ENCODE measurements around the gene ABCA13. TPM values are rescaled to one million over a fixed set of nuclear protein-coding genes. Genes with fewer than 3 reads are reported as not detected.

Gene ABCA13
- total RNA-seq, 1 donor from 2014 or later, result 5.5 TPM

- DNase-seq (ENCODE audit: low spot score), result no peak
These were observed 255.8 kb downstream of the ABCA13 start for GRCh38 chr7:48426966-48427555.

DNA sequence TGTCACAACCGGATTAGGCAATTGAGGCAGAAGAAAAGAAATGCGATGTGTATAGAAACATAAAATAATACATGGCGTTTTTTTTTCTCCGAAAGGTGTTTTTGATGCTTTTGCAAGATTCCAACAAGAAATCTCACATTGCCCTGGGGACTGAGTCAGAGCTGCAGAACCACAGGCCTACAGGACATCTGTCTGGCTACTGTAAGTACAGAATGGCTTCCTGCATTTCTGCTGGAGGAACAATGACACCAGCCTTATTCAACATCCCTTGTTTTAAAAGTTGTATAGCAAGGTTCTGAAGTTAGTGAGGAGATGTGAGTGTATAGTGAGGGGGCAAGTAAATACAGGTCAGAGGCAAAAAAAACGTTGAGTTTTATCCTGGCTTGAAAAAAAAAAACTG is 256.4 kb downstream of the ABCA13 start:
- no peak for DNase-seq (ENCODE audit: low spot score)

GRCh38 chr7:48428091-48428684 is 256.9 kb downstream of the ABCA13 start:
- no peak for DNase-seq (ENCODE audit: low spot score)

GRCh38 chr7:48429117-48429516 is 257.9 kb downstream of the ABCA13 start:
- no peak for DNase-seq (ENCODE audit: low spot score)

DNA sequence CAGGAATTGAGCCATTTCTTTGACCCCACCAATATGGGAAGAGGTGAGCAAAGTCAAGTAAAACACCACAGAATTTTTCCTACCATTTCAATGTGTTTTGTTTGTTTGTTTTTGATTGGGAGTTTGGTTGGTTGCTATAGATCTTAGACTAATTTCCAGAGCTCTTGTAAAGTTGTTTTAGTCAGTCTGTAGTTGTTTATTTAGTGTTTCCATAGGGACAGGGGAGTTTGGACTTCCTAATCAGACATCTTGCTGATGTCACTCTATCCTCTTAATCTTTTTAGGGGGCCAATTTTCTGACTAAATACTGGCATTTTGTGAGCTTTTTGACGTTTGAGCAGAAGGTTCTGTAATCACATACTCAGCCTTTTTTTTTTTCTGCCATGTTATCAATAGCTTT is 266.9 kb downstream of the ABCA13 start:
- no peak for DNase-seq (ENCODE audit: low spot score)

GRCh38 chr7:48441848-48442492 is 270.7 kb downstream of the ABCA13 start:
- DNase-seq (ENCODE audit: low spot score), result no peak

DNA sequence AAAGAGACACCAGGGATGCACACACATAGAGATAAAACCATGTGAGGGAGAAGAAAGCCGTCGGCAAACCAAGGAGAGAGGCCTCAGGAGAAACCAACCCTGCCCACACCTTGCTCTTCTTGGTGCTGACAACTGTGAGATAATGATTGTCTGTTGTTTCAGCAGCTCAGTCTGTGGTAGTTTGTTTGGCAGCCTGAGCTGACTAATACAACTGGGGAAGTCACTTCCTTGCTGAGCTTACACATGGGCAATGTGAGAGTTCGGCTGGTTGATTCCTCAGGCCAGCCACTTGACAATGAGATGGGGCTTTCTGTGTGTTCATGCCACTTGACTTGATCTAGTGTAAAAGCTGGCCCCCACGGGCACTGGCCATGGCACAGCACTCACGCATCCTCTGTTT is 271.8 kb downstream of the ABCA13 start:
- no peak for DNase-seq (ENCODE audit: low spot score)

GRCh38 chr7:48446721-48447120 is 275.5 kb downstream of the ABCA13 start:
- no peak for DNase-seq (ENCODE audit: low spot score)

DNA sequence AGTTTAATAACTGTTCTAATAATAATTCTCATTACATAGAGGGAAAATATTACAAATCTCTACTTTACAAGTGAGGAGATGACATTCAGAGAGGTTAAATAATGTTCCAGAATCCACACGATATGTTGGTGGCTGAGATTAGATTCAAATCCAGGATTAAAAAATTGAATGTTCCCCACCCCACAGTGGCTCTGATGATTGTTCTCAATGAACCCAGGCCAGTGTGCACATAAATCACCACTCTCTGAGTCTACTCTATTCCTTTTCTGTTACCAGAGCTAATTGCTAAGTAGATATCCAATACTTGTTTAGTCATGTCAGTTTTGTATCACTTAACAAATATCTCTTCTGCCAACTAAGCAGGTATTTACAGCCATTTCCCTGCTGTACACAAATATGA is 281.0 kb downstream of the ABCA13 start:
- no peak for DNase-seq (ENCODE audit: low spot score)

GRCh38 chr7:48454750-48455192 is 283.5 kb downstream of the ABCA13 start:
- DNase-seq (ENCODE audit: low spot score), result no peak

GRCh38 chr7:48455363-48455762 is 284.1 kb downstream of the ABCA13 start:
- DNase-seq (ENCODE audit: low spot score), result no peak

GRCh38 chr7:48458701-48459524 is 287.7 kb downstream of the ABCA13 start:
- peak; percentile 2 for DNase-seq (ENCODE audit: low spot score)

- no peak for DNase-seq (ENCODE audit: low spot score)
These were observed 295.5 kb downstream of the ABCA13 start for GRCh38 chr7:48466713-48467112.

- DNase-seq (ENCODE audit: low spot score), result no peak
These were observed 299.9 kb downstream of the ABCA13 start for GRCh38 chr7:48471196-48471595.

DNA sequence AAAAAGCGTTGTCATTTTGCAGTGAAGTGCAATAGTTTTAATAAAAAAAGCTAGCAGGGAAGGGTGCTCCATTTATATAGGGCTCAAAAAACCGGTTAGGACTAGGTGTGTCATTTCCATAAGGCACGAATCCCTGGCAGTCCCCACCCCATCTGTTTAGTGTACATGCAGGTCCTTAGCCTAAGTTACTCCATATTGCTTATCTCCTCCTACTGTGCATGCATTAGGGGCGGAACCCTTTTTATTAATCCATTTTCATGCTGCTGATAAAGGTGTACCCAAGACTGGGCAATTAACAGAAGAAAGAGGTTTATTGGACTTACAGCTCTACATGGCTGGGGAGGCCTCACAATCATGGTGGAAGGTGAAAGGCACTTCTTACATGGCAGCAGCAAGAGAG is 301.4 kb downstream of the ABCA13 start:
- DNase-seq (ENCODE audit: low spot score), result no peak

DNA sequence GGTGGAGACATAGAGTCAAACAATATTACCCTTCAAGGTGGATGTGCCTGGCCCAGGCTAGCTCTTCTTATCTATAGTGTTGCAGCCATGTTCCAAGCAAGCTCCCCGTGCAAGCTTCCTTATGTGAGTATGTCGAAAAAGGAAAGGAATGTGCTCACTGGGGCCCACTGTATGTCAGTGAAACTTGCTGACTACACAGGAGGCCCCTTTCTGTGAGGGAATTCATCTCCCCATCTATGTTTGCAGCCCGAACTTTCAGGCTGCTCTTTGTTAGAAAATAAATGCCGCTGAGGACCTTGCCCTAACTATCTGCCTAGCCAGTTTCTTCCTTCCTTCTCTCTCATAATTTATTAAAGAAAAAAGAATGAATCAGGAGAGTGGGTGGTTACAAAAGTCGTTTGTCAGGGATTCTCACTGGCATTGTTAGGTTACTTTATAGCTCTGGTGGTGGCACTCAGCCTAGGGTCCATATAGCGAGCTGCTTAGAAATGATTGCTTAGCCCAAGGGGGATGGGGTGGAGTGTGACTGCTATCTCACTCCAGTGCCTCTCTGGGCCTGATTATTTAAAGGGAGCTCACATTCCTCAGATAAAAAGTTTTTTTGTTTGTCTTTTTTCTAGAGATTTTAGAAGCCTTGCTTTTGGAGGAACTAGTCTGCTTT is 302.1 kb downstream of the ABCA13 start:
- DNase-seq (ENCODE audit: low spot score), result peak; percentile 57

DNA sequence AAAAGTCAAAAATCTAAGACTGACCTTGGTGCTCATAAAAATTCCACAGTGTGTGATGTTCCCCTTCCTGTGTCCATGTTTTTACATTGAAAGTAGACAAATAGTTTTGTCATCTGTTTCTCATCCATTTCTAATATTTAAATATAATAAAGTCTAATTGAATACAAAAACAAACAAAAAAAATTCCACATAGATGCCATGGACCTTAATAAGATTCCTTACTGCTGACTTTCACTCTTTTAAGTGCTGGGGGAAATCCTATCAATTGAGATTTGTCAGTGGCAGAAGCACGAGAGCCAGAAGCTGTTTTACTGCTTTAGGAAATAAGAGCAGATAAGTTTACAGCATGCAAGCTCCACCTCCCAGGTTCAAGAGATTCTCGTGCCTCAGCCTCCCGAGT is 310.0 kb downstream of the ABCA13 start:
- no peak for DNase-seq (ENCODE audit: low spot score)

DNA sequence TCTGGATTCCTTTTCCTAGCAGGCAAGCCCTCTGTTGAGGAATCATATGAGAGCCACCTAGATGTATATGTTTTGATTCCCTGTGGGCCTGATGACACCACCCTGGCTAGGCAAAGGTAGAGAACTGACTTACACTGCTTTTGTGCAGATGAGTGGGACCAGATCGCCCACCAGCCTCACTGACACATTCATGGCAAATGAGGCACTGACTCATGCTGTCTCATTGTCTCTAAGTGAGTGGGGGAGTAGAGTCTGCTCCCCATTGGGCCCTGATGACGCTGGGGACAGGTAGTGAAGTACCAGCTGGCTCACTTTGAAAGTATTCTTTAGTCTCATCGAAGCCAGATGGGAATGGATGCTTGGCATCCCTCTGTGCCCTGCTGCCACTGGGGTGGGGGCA is 326.3 kb downstream of the ABCA13 start:
- no peak for DNase-seq (ENCODE audit: low spot score)

DNA sequence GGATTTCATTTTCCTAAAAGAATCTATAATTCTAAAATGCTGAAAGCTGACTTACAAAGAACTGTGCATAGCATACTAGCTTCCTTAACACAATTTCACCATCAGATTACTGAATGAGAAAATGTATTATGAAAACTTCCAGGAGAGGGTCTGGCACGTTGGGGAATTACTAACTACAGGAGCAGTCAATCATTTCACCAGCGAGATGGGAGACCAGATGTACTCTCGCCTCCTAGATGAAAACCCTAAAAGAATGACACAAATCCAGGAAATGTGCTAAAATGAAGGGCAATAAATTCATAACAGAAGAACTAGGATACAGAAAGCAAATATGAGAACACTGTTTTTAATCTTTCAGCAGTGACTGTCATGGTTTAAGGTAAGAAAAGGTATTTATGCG is 330.8 kb downstream of the ABCA13 start:
- no peak for DNase-seq (ENCODE audit: low spot score)

DNA sequence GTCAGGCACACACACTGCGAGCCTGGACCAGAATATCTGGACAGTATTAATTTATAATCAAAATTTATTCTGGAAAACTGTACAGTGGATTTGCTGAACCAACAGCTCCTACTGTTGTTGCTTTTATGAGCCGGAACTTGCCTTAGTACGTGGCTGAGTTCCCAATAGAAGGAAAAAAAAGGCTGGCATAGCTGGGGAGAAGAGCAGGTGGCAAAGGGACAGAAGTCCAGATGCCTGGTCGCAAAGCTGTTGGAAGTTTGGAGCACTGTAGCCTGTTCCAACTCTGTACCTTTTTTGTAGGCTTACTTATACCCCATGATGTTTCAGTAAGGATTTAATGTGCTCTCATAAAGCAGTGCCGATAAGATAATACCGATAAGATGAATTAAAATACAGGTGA is 333.8 kb downstream of the ABCA13 start:
- DNase-seq (ENCODE audit: low spot score), result no peak

DNA sequence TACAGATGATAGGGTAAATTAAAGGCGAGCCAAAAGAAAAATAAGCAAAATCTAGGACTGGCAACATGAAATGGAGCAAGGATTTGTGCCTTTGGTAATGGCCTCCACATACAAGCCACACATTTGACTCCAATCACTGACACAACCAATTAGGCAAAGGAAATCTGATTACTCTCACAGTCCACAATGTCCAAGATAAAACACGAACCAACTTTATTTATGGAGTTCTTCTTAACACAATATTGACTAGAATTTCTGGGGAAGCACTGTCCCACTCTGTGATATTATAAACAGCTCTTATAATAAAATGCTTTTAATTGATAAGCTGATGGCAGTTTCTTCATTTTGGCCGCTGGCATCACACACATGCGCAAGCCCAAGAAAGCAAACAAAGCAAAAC is 334.2 kb downstream of the ABCA13 start:
- no peak for DNase-seq (ENCODE audit: low spot score)

- DNase-seq (ENCODE audit: low spot score), result no peak
These were observed 335.3 kb downstream of the ABCA13 start for GRCh38 chr7:48506569-48506968.

All from umbilical cord (tissue), 2 donors.